H1 (cell line): ENCODE data around the gene SAMMSON. TPM values are rescaled to one million over a fixed set of nuclear protein-coding genes. Genes with fewer than 3 reads are reported as not detected.

Experiments
- CTBP2 ChIP-seq: IDR thresholded peaks from 2 replicates; pipeline ENCODE4 v1.7.0; 2011; ENCODE audit warnings: borderline replicate concordance, mild to moderate bottlenecking, moderate library complexity, mixed read lengths, low read length; ENCODE audit not compliant: insufficient read depth, insufficient read length
- EZH2 ChIP-seq: fragments of 200-600 bp; sonication (generic); IDR thresholded peaks from 2 replicates; pipeline ENCODE4 v1.7.1; 2012; ENCODE audit warnings: low read depth, mild to moderate bottlenecking, moderate library complexity, low read length, inconsistent platforms; ENCODE audit not compliant: severe bottlenecking
- polyA plus RNA-seq, 7 experiments: library from polyadenylated mRNA; depleted of rRNA in 3 of 7; stranded (reverse) in 5 of 7; unstranded in 2 of 7; fragments of >200 nt in 5 of 7; fragments of 200-250 nt in 2 of 7; gene quantifications; 1 replicate in 5 of 7; 2 replicates in 1 of 7; 4 replicates in 1 of 7; pipeline versions ENCODE4 v1.2.1 to v1.2.3, GENCODE V29; 2011 to 2013; ENCODE audit warnings: missing spikeins in 2 of 7, mixed read lengths in 2 of 7
- total RNA-seq: library from RNA; stranded (reverse); fragmentation: NEBNext Ultra II Directional; extraction: Animal tissue kit (Norgen Biotek cat#: 25700); gene quantifications from 2 replicates; pipeline ENCODE4 v1.2.1, GENCODE V29; 2021

The SAMMSON gene
- total and polyA plus RNA-seq, 2 of the 8 experiments (the other 6 are each of a cell fraction or from before 2014, with no cell fraction given), result not detected

DNA sequence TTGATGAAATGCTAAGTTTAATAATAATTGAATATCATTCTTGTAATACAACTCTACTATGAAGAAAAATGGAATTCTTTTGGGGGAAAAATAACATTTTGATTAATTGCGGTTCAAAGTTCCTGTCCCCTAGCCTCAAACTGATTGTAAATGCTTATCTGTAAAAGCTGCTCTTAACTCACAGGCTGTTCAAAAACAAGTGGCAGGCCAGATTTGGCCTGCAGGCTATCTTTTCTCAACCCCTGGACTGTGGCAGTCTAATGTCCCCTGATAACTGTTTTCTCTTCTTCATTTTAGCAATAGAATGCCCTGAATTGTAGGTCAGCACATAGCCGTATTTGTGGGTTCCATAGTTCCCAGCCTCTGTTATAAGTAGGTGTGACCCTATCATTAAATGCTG lies 23.5 kb upstream of the SAMMSON start (continued):
- no peak for TF ChIP-seq CTBP2
- TF ChIP-seq EZH2, result no peak
- TF ChIP-seq, all 59 proteins: peak for 0
